ENCODE measurements around the gene ZBP1.

The ZBP1 gene, protein sequence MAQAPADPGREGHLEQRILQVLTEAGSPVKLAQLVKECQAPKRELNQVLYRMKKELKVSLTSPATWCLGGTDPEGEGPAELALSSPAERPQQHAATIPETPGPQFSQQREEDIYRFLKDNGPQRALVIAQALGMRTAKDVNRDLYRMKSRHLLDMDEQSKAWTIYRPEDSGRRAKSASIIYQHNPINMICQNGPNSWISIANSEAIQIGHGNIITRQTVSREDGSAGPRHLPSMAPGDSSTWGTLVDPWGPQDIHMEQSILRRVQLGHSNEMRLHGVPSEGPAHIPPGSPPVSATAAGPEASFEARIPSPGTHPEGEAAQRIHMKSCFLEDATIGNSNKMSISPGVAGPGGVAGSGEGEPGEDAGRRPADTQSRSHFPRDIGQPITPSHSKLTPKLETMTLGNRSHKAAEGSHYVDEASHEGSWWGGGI

GRCh38 chr20:57620274-57620990 lies at the start of gene ZBP1:
TSS of gene ZBP1 (minus strand) at chr20:57620426. CDS start at chr20:57620295, 131 bp downstream.
- DNase-seq = no peak

DNA sequence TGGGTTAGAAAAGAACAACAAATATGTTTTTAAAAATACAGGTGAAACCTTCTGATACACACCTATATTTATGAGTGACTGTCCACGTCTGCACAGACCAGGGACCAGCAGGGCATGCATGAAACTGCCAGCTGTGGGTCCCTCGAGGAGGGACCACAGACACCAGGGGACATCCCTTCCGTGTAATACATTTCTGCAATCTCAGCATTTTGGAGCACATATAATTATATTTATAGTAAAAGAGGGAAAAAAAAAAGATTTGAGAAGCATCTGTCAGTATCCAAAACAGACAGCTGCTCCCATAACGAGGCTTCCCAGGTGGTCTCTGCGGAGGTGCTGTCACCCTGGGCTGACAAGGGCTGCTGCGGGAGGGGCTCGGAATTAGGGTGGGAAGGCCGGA lies 49.4 kb upstream of the ZBP1 start:
- no peak for DNase-seq

GRCh38 chr20:57667924-57668782 lies 47.9 kb upstream of the ZBP1 start:
- no peak for DNase-seq

GRCh38 chr20:57667388-57667787 lies 47.2 kb upstream of the ZBP1 start:
- no peak for DNase-seq

DNA sequence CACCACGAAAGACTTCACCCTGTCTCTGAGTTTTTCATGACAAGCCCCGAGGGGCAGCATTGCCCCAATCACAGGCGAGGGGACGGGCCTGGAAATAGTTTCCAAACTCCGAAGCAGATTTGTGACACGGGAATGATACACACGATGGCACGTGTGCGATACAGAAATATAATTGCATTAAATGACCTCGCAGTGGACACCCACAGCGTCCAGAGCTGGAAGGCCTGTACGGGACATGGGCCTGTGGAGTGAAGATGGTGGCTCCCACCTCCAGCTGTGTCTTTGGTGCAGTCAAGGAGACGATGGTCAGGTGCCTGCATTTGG lies 46.6 kb upstream of the ZBP1 start:
- DNase-seq = no peak

DNA sequence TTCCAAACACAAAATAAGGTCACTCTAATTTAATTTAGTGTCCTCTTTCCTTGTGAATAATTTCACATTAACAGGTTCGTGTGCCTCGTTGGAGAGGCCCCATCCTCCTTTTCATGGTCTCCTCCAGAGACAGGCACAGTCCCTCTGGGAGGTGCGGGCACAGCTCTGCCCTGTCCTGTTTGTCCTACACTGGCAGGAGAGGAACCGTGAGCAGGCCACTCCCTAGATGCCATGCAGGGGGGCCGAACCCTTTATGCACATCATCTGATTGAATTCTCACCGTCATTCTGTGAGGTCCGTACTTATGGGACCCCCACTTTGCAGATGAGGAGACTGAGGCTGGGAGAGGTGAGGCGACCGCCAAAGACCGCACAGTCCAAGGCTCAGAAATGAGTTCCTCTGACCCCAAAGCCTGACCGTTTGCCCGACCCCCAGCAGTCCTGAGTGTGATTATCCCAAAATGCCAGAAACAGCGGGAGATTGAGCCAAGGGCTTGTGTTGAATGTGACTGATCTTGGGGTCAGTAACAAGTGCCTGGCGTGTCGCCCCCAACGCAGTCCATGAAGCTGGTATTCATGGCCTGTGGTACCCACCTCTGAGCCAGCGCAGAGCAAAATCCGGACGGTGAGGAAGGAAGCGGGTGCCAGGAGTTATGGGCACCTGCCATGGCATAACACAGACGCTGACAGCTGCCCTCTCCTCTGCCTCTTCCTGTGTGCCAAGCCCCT lies 46.0 kb upstream of the ZBP1 start:
- DNase-seq = no peak

DNA sequence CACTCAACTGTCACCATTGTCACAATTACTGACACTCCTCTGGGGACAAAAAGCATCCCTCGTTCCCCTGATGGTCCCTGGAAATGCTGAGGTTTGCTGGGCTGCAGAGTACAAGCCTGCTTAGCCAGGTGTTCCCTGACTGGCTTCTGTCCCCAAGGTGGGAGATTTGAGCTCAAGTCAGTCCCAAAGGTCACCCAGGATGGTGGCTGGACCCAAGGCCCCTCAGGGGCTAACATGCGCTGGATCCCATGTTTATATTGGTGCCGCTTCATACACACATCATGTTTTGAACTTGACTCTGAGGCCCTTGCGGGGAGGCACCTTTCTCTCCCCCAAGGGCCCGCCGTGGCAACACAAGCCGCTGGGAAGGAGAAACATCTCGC lies 45.4 kb upstream of the ZBP1 start:
- DNase-seq = no peak

GRCh38 chr20:57664924-57665588 lies 44.8 kb upstream of the ZBP1 start:
- no peak for DNase-seq

DNA sequence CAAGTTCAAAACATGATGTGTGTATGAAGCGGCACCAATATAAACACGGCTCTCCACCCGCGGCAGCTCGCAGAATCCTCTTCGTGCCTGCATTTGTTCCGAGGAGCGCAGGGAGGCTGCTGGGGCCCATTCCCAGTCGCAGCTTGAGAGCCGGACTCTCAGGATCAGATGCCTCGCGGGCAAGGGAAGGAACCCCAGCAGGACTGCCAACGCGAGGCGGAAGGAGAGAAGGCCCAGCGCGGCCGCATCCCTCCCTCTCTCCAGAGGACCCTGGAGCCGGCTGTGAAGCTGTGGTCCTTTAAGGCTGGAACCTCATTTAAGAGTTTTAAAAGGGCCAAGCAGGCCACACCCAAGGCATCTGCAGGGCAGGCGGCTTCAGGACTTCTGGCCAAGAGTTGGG lies 44.2 kb upstream of the ZBP1 start:
- DNase-seq = no peak

DNA sequence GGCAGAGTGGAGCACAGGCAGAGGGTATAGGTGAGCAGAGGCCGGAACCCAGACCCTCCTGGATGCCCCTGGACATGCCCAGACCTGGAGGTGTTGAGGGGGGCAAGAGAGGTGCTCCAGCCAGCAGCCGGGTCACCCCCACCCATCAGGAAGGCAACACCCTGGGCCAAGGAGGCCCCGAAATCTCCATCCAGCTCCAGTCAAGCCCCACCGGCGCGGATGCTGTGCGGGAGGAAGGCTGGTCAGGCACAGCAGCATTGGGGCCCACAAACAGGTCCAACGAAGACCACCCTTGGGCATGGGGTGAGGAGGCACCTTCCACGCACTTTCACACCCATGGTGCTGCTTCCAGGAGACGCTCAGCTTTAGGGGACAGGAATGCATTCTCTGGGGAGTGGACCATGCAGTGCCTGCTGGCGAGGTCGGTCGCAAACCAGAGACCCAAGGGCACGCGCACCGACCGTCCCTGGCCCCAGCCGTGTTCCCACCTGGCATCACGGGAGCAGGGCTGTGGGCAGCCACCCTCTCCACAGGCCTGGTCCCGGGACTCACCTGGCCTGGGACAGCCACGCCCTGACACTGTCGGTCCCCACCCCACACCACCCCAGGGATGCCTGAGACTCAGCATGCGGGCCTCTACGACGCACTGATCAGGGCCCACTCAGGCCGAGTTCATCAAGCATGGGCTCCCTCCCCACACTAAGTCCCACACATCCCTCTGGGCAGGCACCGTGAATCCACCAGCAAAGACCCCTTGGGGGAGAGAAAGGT lies 43.6 kb upstream of the ZBP1 start:
- DNase-seq = no peak

- no peak for DNase-seq
These were observed 43.0 kb upstream of the ZBP1 start for GRCh38 chr20:57663241-57663640.

DNA sequence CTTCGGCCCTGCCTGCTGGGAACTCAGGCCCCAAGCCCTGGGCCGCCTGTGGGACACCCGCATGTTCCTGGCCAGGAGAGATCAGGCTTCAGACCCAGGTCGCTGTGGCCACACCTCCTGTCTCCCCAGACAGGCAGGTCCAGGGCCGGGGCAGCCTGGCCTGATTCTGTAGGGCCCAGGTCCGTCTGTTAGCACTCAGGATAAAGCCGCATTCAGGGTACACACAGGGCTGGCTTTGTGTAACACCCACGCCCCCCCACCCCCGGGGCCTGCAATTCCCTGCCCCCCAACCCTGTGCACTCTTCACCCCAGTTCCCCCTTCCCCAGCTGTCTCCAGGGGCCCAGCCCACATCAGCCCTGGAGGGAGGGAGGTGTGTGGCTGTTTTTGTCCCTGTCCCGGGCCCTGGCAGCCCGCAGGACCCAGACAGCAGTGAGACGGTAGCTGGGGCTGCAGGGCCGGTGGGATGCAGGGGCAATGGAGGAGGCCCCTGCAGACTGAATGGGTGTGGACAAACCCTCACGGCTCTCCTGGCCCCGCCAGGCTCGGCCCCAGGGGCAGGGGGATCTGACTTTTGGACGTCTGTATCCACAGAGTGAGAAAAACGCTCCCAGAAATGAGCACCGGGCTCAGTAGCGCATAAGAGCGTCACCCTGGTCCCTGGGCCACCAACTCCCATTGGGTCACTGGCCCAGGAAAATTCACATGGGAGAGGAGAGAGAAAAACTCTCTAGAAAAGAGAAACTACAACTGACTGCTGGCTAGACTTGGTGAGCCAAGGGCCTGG lies 42.4 kb upstream of the ZBP1 start:
- no peak for DNase-seq

GRCh38 chr20:57661746-57662455 lies 41.7 kb upstream of the ZBP1 start:
- DNase-seq = no peak

DNA sequence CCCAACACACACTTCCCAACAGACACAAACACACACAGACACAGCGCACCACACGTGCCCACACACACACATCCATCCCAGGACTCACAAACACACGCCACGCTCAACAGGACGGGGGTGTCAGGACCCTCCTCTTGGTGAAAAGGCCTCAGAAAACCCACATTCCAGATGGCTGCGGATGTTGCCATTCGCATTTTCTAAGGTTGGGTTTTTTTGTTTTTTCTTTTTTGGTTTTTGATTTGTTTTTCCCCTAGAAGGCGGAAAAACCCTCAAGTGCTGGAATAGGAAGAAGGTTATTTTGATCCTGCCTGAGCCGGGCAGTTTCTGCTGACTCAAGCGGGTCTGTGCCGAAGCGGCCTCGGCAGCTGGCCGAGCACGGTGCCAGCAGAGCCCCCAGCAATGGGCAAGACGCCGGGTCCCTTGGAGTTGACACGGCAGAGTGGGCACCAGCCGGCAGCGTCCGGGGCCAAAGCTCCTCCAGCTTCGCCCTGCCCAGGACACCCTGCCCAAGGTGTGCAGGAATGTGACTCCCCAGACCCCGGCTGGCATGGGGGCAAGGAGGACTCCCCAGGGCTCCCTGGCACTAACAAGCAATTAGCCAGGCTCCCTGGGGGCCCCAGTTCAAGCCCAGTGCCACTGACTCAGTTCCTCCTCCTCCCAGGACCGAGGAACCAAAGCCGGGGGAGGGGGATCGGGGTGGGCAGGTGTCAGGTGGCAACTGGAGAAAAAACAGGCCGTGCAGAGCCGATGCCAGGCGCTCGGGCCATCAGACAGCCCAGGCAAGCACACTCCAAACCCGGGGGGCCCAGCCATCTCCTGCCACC lies 40.9 kb upstream of the ZBP1 start:
- no peak for DNase-seq

DNA sequence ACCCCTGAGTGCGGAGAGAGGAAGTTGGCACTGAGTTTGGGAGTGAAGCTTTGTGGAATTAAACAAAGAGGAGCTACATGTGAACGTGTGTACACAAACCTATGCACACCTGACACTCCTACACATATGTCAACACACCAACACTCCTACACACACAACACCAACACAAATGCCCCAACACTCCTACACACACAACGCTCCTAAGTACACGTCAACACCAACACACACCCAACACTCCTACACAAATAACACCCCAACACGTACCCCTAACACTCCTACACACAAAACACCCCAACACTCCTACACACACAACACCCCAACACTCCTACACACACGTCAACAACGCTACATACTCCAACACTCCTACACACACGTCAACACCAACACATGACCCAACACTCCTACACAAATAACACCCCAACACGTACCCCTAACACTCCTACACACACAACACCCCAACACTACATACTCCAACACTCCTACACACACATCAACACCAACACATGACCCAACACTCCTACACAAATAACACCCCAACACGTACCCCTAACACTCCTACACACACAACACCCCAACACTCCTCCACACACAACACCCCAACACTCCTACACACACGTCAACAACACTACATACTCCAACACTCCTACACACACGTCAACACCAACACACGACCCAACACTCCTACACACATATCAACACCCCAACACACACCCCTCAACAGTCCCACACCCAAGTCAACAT lies 40.1 kb upstream of the ZBP1 start:
- DNase-seq = no peak

GRCh38 chr20:57659517-57660180 lies 39.4 kb upstream of the ZBP1 start:
- no peak for DNase-seq

- DNase-seq = no peak
These were observed 38.7 kb upstream of the ZBP1 start for GRCh38 chr20:57658833-57659516.
